C4-2B (cell line): ENCODE measurements around the gene EOGT.

Experiments
- H3K27ac ChIP-seq: fragments of 450-650 bp; 2 replicates; pipeline ENCODE4 v1.5.1; 2017
- ZFX ChIP-seq: fragments of 450-650 bp; IDR thresholded peaks from 2 replicates; pipeline ENCODE4 v1.6.1; 2017
- TF ChIP-seq, protein P1 (sequence below): fragments of 450-650 bp; conservative IDR thresholded peaks from 2 replicates; pipeline ENCODE4 v1.5.1; 2017; ENCODE audit warnings: mild to moderate bottlenecking

The EOGT gene

GRCh38 chr3:69016102-69016501, 2.6 kb upstream of the EOGT start:
- TF ChIP-seq, protein P1, sequence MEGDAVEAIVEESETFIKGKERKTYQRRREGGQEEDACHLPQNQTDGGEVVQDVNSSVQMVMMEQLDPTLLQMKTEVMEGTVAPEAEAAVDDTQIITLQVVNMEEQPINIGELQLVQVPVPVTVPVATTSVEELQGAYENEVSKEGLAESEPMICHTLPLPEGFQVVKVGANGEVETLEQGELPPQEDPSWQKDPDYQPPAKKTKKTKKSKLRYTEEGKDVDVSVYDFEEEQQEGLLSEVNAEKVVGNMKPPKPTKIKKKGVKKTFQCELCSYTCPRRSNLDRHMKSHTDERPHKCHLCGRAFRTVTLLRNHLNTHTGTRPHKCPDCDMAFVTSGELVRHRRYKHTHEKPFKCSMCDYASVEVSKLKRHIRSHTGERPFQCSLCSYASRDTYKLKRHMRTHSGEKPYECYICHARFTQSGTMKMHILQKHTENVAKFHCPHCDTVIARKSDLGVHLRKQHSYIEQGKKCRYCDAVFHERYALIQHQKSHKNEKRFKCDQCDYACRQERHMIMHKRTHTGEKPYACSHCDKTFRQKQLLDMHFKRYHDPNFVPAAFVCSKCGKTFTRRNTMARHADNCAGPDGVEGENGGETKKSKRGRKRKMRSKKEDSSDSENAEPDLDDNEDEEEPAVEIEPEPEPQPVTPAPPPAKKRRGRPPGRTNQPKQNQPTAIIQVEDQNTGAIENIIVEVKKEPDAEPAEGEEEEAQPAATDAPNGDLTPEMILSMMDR, result no peak
- no peak for TF ChIP-seq ZFX
- no peak overlapping the region for H3K27ac ChIP-seq

DNA sequence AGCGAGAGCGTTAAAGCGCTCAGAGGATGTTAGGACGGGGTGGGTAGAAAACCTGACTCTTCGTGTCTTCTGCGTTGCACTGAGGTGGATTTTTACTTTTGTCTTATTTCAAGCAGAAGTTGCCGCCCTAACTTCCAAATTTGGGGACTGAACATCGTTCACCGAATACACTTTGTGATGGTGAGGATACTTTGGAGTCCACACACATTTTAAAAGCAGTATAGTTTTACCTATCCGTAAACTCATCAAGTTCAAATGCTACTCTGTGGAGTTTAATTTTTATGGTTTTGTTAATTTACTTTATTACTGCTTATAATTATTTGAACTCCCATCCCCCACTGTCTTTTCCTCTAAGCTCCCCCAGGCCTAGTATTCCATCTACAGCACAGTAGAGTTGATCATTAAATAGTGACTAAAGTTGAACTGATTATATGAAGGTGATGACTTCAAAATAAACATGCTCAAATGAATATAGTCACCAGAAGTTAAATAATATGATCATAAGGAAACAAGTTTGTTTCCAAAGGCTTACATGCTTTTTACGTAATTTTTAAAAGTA, 617 bp upstream of the EOGT start:
- no peak for TF ChIP-seq ZFX
- peak overlapping the region; percentile 88 for H3K27ac ChIP-seq

- H3K27ac ChIP-seq, result peak overlapping the region; percentile 88
Measured at GRCh38 chr3:69012800-69013252, 658 bp downstream of the EOGT start.

DNA sequence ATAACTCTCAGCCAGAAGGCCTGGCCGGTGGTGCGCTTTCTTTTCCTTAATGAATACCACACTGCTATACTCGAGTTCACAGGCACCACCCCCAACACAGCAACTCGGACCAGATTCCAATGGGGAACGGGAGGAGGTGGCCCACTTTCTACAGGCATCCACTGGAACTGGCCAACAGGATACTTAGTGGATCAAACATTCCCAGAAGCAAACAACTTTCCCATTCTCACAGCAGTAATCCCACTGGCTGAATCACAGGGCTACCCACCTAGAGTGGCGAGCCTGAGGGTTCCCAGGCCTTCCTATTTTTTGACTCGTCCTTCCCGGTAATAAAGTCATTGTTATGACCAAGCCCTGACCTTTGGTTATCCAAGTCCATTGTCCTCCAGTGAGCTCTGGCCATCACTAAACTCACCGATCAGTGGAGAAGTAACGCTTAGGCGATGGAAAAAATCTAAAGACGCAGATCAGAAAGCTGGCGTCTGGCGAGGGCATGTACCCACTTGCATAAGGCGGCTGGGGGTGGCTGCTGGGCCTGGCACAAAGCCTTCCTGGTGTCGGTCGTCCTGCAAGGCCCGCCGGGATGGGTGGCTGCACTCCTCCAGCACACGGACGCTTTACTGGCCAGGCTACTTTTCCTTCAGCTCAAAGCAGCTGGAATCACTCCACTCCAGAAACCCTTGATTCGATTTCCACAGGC, 1.2 kb downstream of the EOGT start:
- no peak overlapping the region; the same call in 1 of the 2 replicates for H3K27ac ChIP-seq
- TF ChIP-seq, protein P1, result no peak
- TF ChIP-seq ZFX, result no peak

More at GRCh38 chr3:69012800-69013252, 658 bp downstream of the EOGT start:
- TF ChIP-seq, protein P1, result no peak
- no peak for TF ChIP-seq ZFX

DNA sequence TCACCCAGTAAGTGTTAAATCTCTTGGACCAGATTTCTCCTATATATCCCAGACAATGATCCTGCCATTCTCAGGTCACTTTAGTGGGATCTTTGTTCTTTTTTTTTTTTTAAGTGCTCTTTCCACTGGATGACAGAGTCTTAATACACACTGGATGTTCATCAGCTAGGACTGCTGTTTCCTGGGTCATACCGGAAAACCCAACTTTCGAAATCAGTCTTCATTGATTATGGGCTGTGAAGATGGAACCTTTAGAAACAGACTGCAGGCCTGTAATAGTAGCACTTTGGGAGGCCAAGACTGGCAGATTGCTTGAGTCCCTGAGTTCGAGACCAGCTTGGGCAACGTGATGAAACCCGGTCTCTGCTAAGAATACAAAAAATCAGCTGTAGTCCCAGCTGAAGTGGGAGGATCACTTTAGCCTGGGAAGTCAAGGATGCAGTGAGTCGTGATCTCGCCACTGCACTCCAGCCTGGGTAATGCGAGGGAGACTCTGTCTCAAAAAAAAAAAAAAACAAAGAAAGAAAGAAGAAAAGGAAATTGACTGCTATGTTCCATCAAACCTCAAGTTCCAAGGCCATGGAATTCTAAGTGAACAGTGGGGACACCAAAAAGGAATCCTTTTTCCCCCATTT, 2.3 kb downstream of the EOGT start:
- H3K27ac ChIP-seq, result no peak overlapping the region
- TF ChIP-seq, protein P1, result no peak
- no peak for TF ChIP-seq ZFX

- H3K27ac ChIP-seq, result no peak overlapping the region
- TF ChIP-seq, protein P1, result no peak
- TF ChIP-seq ZFX, result no peak
Measured at GRCh38 chr3:69009559-69010410, 3.7 kb downstream of the EOGT start.

DNA sequence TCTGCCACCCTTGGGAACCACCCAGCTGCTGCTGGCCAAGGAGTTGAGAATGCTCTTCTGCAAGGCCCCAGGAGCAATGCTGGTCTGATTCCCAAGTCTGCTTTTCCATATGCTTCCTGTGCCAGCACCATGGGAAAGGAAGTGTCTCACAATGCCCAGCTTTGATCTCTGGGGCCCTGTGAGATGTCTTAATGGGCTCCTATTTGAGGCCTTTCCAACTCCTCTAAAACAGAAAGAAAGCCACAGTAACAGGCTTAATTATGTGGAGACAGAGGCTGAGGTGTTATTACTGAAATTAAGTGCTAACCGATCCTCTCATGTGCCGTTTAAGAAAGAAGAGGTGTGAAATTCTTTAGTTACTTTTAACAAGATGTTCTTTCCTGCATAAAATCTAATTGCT, 4.5 kb downstream of the EOGT start:
- no peak overlapping the region for H3K27ac ChIP-seq
- TF ChIP-seq ZFX, result no peak
- TF ChIP-seq, protein P1, result no peak
